SK-N-SH (cell line): ENCODE results near the gene SV2C. TPM values are rescaled to one million over a fixed set of nuclear protein-coding genes. Genes with fewer than 3 reads are reported as not detected.

Experiments used
- CTCF ChIA-PET: fragments of 300-600, 350-600 bp; formaldehyde crosslinking; extraction: SDS; loops from one replicate; lab custom pipeline; 2021; lab: Yijun Ruan, JAX
- POLR2A ChIA-PET: fragments of 350-600 bp; sonication (Branson Sonifier 250); formaldehyde crosslinking; extraction: SDS; loops from one replicate; lab custom pipeline; 2020; ENCODE audit warnings: antibody characterized with exemption, inconsistent platforms; lab: Yijun Ruan, JAX
- DNase-seq: peaks from one replicate; pipeline ENCODE4 v3.0.0; 2012
- H2AFZ ChIP-seq: fragments of 200-600 bp; sonication (generic); 2 replicates; pipeline ENCODE4 v1.8.1; 2016; ENCODE audit warnings: antibody characterized with exemption, mild to moderate bottlenecking, low read depth
- H3F3A ChIP-seq: fragments of 200-600 bp; sonication (generic); replicated peaks from 2 replicates; pipeline ENCODE3; 2016; ENCODE audit warnings: antibody characterized with exemption, mild to moderate bottlenecking; ENCODE audit not compliant: insufficient read depth
- H3K27ac ChIP-seq, 2 experiments: fragments of 200-500 bp in 1 of 2; fragments of 200-600 bp in 1 of 2; sonication (Bioruptor generic) in 1 of 2; sonication (generic), shearing (Covaris generic) in 1 of 2; 2 replicates each; pipeline versions ENCODE4 v1.5.1 to v1.6.1; 2014 to 2016; ENCODE audit warnings: low read depth in 2 of 2, inconsistent platforms in 1 of 2, low read length in 1 of 2, mild to moderate bottlenecking in 1 of 2, mixed read lengths in 1 of 2
- H3K27me3 ChIP-seq: fragments of 200-600 bp; sonication (generic), shearing (Covaris generic); 2 replicates; pipeline ENCODE4 v1.6.1; 2016; ENCODE audit warnings: mixed run types; ENCODE audit not compliant: insufficient read depth
- H3K36me3 ChIP-seq, 2 experiments: fragments of 200-500 bp in 1 of 2; fragments of 200-600 bp in 1 of 2; sonication (Bioruptor generic) in 1 of 2; sonication (generic) in 1 of 2; replicated peaks in 1 of 2; 2 replicates each; pipeline versions ENCODE3 to v1.5.1; 2014 to 2016; ENCODE audit warnings: low read length in 1 of 2, mild to moderate bottlenecking in 1 of 2; ENCODE audit not compliant: insufficient read depth in 2 of 2, control insufficient read depth in 1 of 2
- H3K4me1 ChIP-seq, 2 experiments: fragments of 200-500 bp in 1 of 2; fragments of 200-600 bp in 1 of 2; sonication (Bioruptor generic) in 1 of 2; sonication (generic), shearing (Covaris generic) in 1 of 2; 2 replicates each; pipeline versions ENCODE4 v1.5.1 to v1.6.1; 2014 to 2016; ENCODE audit warnings: low read depth in 1 of 2, low read length in 1 of 2, mixed run types in 1 of 2; ENCODE audit not compliant: insufficient read depth in 2 of 2, control insufficient read depth in 1 of 2
- H3K4me2 ChIP-seq: fragments of 200-600 bp; sonication (generic), shearing (Covaris generic); 2 replicates; pipeline ENCODE4 v1.6.1; 2017; ENCODE audit warnings: mixed run types
- H3K4me3 ChIP-seq, 2 experiments: fragments of 200-500 bp in 1 of 2; fragments of 200-600 bp in 1 of 2; sonication (Bioruptor generic) in 1 of 2; sonication (generic), shearing (Covaris generic) in 1 of 2; 2 replicates each; pipeline versions ENCODE4 v1.5.1 to v1.8.1; 2014 to 2016; ENCODE audit warnings: low read depth in 2 of 2, inconsistent platforms in 1 of 2, low read length in 1 of 2, mild to moderate bottlenecking in 1 of 2, mixed read lengths in 1 of 2, moderate library complexity in 1 of 2
- H3K79me2 ChIP-seq: fragments of 200-600 bp; sonication (generic); 2 replicates; pipeline ENCODE4 v1.8.1; 2017; ENCODE audit warnings: mild to moderate bottlenecking; ENCODE audit not compliant: insufficient read depth
- H3K9ac ChIP-seq: fragments of 200-600 bp; sonication (generic); 2 replicates; pipeline ENCODE4 v1.6.1; 2017; ENCODE audit warnings: mixed run types
- H3K9me2 ChIP-seq: fragments of 200-600 bp; sonication (generic); 2 replicates; pipeline ENCODE4 v1.6.1; 2017; ENCODE audit warnings: mixed run types
- H3K9me3 ChIP-seq: fragments of 200-600 bp; sonication (generic); 2 replicates; pipeline ENCODE4 v1.6.1; 2017; ENCODE audit warnings: mixed run types, mild to moderate bottlenecking, moderate library complexity
- H4K20me1 ChIP-seq: fragments of 200-600 bp; sonication (generic); 2 replicates; pipeline ENCODE4 v1.6.1; 2017; ENCODE audit warnings: mild to moderate bottlenecking, mixed run types; ENCODE audit not compliant: insufficient read depth
- CHD2 ChIP-seq: fragments of 150-350 bp; IDR thresholded peaks from 2 replicates; pipeline ENCODE4 v1.6.1; 2018; ENCODE audit warnings: low read length; ENCODE audit not compliant: partially characterized antibody
- CTCF ChIP-seq: fragments of 200-600 bp; sonication (generic); IDR thresholded peaks from 2 replicates; pipeline ENCODE4 v1.6.1; 2017; ENCODE audit warnings: antibody characterized with exemption, mild to moderate bottlenecking, moderate library complexity
- GABPA ChIP-seq: IDR thresholded peaks from 2 replicates; pipeline ENCODE4 v1.4.0; 2012; ENCODE audit warnings: low read depth, mild to moderate bottlenecking
- MAX ChIP-seq: IDR thresholded peaks from 2 replicates; pipeline ENCODE4 v1.4.0; 2012; ENCODE audit warnings: low read depth
- NRF1 ChIP-seq: IDR thresholded peaks from 2 replicates; pipeline ENCODE4 v1.6.1; 2012; ENCODE audit warnings: low read depth, mild to moderate bottlenecking, low read length
- RAD21 ChIP-seq: IDR thresholded peaks from 2 replicates; pipeline ENCODE4 v1.6.1; 2012; ENCODE audit warnings: mild to moderate bottlenecking, low read length
- RCOR1 ChIP-seq: fragments of 150-350 bp; IDR thresholded peaks from 2 replicates; pipeline ENCODE4 v1.6.1; 2017; ENCODE audit warnings: antibody characterized with exemption, low read length
- REST ChIP-seq: IDR thresholded peaks from 2 replicates; pipeline ENCODE4 v1.6.1; 2012; ENCODE audit warnings: mild to moderate bottlenecking, low read depth, low read length, moderate library complexity
- SMC3 ChIP-seq: IDR thresholded peaks from 2 replicates; pipeline ENCODE4 v1.6.1; 2012; ENCODE audit warnings: low read depth, low read length, improper control_type of control experiment
- WGBS: methylation state at CpG from one replicate; pipeline ENCODE4 v1.1.6; 2017; ENCODE audit warnings: low lambda C conversion rate; 5-methylcytosine and 5-hydroxymethylcytosine counted together
- polyA plus RNA-seq, 3 experiments: library from polyadenylated mRNA; depleted of rRNA; stranded (reverse); fragments of >200 nt; gene quantifications; 2 replicates each; pipeline ENCODE4 v1.2.3, GENCODE V29; 2012

Gene SV2C
- polyA plus RNA-seq, 1 of the 3 experiments (the other 2 are of a cell fraction), result 0.05 TPM

GRCh38 chr5:76209297-76209696 is 126.1 kb downstream of the SV2C start:
- no peak overlapping the region for H3K9ac ChIP-seq
- 68% methylated on average over 2 of the region's 2 CpGs for WGBS
- H3K36me3 ChIP-seq, result peaks cover 0 to 4% of the 10 kb centered on the region in 2 experiments
- ChIA-PET POLR2A (no interaction called here), CTCF (interaction anchor here (0.6 to 2.7 kb wide), 10 partner anchors 10 to 323 kb away, joined by 3 to 12 read pairs (median 4); no protein-coding TSS in a partner anchor)
- H3K9me3 ChIP-seq, result no peaks in the 10 kb centered on the region
- H4K20me1 ChIP-seq, result no peaks in the 10 kb centered on the region
- H2AFZ ChIP-seq, result no peak overlapping the region
- peaks cover 0 to 15% of the 10 kb centered on the region in 2 experiments; a peak in 1 of 4 replicates for H3K4me1 ChIP-seq
- no peak overlapping the region for H3K4me2 ChIP-seq
- no peak for DNase-seq
- no peaks in the 10 kb centered on the region for H3K79me2 ChIP-seq
- H3F3A ChIP-seq, result no peaks in the 10 kb centered on the region
- no peaks in the 10 kb centered on the region; the same call in 1 of the 2 replicates for H3K27me3 ChIP-seq
- no peaks in the 10 kb centered on the region for H3K9me2 ChIP-seq
- no peak overlapping the region for H3K27ac ChIP-seq
- H3K4me3 ChIP-seq, result no peak overlapping the region
- TF ChIP-seq RAD21 (peak; percentile 16; the same call in 1 of the 2 replicates), CTCF (peak; percentile 23; the same call in 1 of the 2 replicates), NRF1 (no peak)

GRCh38 chr5:76210946-76211345 is 127.8 kb downstream of the SV2C start:
- no peak overlapping the region for H3K4me3 ChIP-seq
- no peaks in the 10 kb centered on the region for H3F3A ChIP-seq
- peaks cover 0 to 12% of the 10 kb centered on the region in 2 experiments; a peak in 1 of 4 replicates for H3K4me1 ChIP-seq
- H3K9ac ChIP-seq, result no peak overlapping the region
- no peak overlapping the region for H2AFZ ChIP-seq
- H3K4me2 ChIP-seq, result no peak overlapping the region
- no peak for TF ChIP-seq REST
- TF ChIP-seq GABPA, result no peak
- TF ChIP-seq MAX, result no peak
- TF ChIP-seq RCOR1, result no peak
- no peak for TF ChIP-seq SMC3
- TF ChIP-seq CHD2, result no peak
- no peaks in the 10 kb centered on the region for H3K9me3 ChIP-seq
- peak overlapping the region in 1 of 2 experiments; percentile 44; a peak in 1 of 4 replicates for H3K27ac ChIP-seq
- H3K36me3 ChIP-seq, result peaks cover 0 to 4% of the 10 kb centered on the region in 2 experiments
- ChIA-PET POLR2A (no interaction called here), CTCF (interaction anchor here (0.7 to 2.7 kb wide), 3 partner anchors 36 to 476 kb away, joined by 3 to 11 read pairs (median 3); no protein-coding TSS in a partner anchor)
- H3K9me2 ChIP-seq, result no peaks in the 10 kb centered on the region
- no peaks in the 10 kb centered on the region; the same call in 1 of the 2 replicates for H3K27me3 ChIP-seq
- H3K79me2 ChIP-seq, result no peaks in the 10 kb centered on the region
- H4K20me1 ChIP-seq, result no peaks in the 10 kb centered on the region
- no peak for DNase-seq
